ENCODE data around the gene TMEM232. TPM values are rescaled to one million over a fixed set of nuclear protein-coding genes. Genes with fewer than 3 reads are reported as not detected.
"Not testable (repeated sequence)": the region's sequence is repeated elsewhere in the genome, so short reads cannot be mapped to it uniquely, and the experiment has no call there.

Gene TMEM232
- total and polyA plus RNA-seq, 7 experiments from 2014 or later, result 0.43 to 3.0 (median 1.8) TPM

- H3K4me1 Mint-ChIP-seq; H3K36me3 ChIP-seq (ENCODE audit: control insufficient read depth in 2 of 3, insufficient read depth in 3 of 3, low read length in 3 of 3); H3K27me3 ChIP-seq (ENCODE audit: control insufficient read depth in 2 of 2, insufficient read depth in 2 of 2, low read length in 2 of 2); DNase-seq; H3K27ac Mint-ChIP-seq; H3K4me3 Mint-ChIP-seq; H3K4me3 ChIP-seq (ENCODE audit: low read length); POLR2A ChIA-PET; H3K4me1 ChIP-seq (ENCODE audit: control insufficient read depth in 2 of 2, insufficient read depth in 2 of 2, low read length in 2 of 2); H3K9me3 ChIP-seq (ENCODE audit: control insufficient read depth in 2 of 3, low read length in 3 of 3); H3K27ac ChIP-seq (ENCODE audit: low read depth, low read length); H3K9me3 Mint-ChIP-seq; intact Hi-C loops (cut with micrococcal nuclease); ATAC-seq; H3K36me3 Mint-ChIP-seq; CTCF ChIA-PET: not testable (repeated sequence)
- H3K27me3 Mint-ChIP-seq, result peaks cover 0 to 18% (median 5%) of the 10 kb centered on the region in 5 donors
These were observed 49.9 kb downstream of the TMEM232 start for GRCh38 chr5:110676554-110676953.

GRCh38 chr5:110665184-110665726, 61.2 kb downstream of the TMEM232 start:
- Histone ChIP-seq H3K4me3 (ENCODE audit: low read length) (no peak overlapping the region), H3K27me3 (ENCODE audit: control insufficient read depth in 2 of 2, insufficient read depth in 2 of 2, low read length in 2 of 2) (no peaks in the 10 kb centered on the region), H3K9me3 (ENCODE audit: control insufficient read depth in 2 of 3, low read length in 3 of 3) (no peaks in the 10 kb centered on the region), H3K4me1 (ENCODE audit: control insufficient read depth in 2 of 2, insufficient read depth in 2 of 2, low read length in 2 of 2) (no peaks in the 10 kb centered on the region), H3K36me3 (ENCODE audit: control insufficient read depth in 2 of 3, insufficient read depth in 3 of 3, low read length in 3 of 3) (no peaks in the 10 kb centered on the region), H3K27ac (ENCODE audit: low read depth, low read length) (no peak overlapping the region)
- POLR2A ChIA-PET, result no interaction called here
- no peaks in the 10 kb centered on the region for H3K4me1 Mint-ChIP-seq
- no peaks in the 10 kb centered on the region for H3K9me3 Mint-ChIP-seq
- no peak overlapping the region for H3K4me3 Mint-ChIP-seq
- CTCF ChIA-PET, result no interaction called here
- ATAC-seq, result no peak
- no peak overlapping the region for H3K27ac Mint-ChIP-seq
- no peak for DNase-seq
- H3K36me3 Mint-ChIP-seq, result no peaks in the 10 kb centered on the region
- peaks cover 0 to 5% (median 0%) of the 10 kb centered on the region in 5 donors for H3K27me3 Mint-ChIP-seq
- intact Hi-C loops (cut with micrococcal nuclease), result no loop called here

GRCh38 chr5:110663525-110663924, 62.9 kb downstream of the TMEM232 start:
- Histone ChIP-seq H3K27me3 (ENCODE audit: control insufficient read depth in 2 of 2, insufficient read depth in 2 of 2, low read length in 2 of 2) (no peaks in the 10 kb centered on the region), H3K36me3 (ENCODE audit: control insufficient read depth in 2 of 3, insufficient read depth in 3 of 3, low read length in 3 of 3) (no peaks in the 10 kb centered on the region), H3K4me3 (ENCODE audit: low read length) (no peak overlapping the region), H3K9me3 (ENCODE audit: control insufficient read depth in 2 of 3, low read length in 3 of 3) (no peaks in the 10 kb centered on the region), H3K4me1 (ENCODE audit: control insufficient read depth in 2 of 2, insufficient read depth in 2 of 2, low read length in 2 of 2) (no peaks in the 10 kb centered on the region), H3K27ac (ENCODE audit: low read depth, low read length) (no peak overlapping the region)
- Mint-ChIP-seq H3K27me3 (peaks cover 0 to 5% (median 0%) of the 10 kb centered on the region in 5 donors), H3K4me3 (no peak overlapping the region), H3K9me3 (no peaks in the 10 kb centered on the region), H3K36me3 (no peaks in the 10 kb centered on the region), H3K4me1 (no peaks in the 10 kb centered on the region), H3K27ac (no peak overlapping the region)
- ATAC-seq (no peak), DNase-seq (no peak)
- ChIA-PET POLR2A (no interaction called here), CTCF (no interaction called here)
- intact Hi-C loops (cut with micrococcal nuclease), result no loop called here

GRCh38 chr5:110658006-110658405, 68.5 kb downstream of the TMEM232 start:
- Mint-ChIP-seq H3K9me3 (peaks cover 0 to 10% (median 2%) of the 10 kb centered on the region in 11 donors), H3K4me3 (no peak overlapping the region), H3K4me1 (no peaks in the 10 kb centered on the region), H3K36me3 (peaks cover 0 to 3% (median 0%) of the 10 kb centered on the region in 5 donors), H3K27me3 (peaks cover 0 to 12% (median 5%) of the 10 kb centered on the region in 5 donors), H3K27ac (no peak overlapping the region)
- intact Hi-C loops (cut with micrococcal nuclease), result no loop called here
- ATAC-seq (no peak), DNase-seq (no peak)
- H3K36me3 ChIP-seq (ENCODE audit: control insufficient read depth in 2 of 3, insufficient read depth in 3 of 3, low read length in 3 of 3), result no peaks in the 10 kb centered on the region
- no peaks in the 10 kb centered on the region for H3K4me1 ChIP-seq (ENCODE audit: control insufficient read depth in 2 of 2, insufficient read depth in 2 of 2, low read length in 2 of 2)
- no peaks in the 10 kb centered on the region for H3K9me3 ChIP-seq (ENCODE audit: control insufficient read depth in 2 of 3, low read length in 3 of 3)
- ChIA-PET POLR2A (no interaction called here), CTCF (no interaction called here)
- H3K4me3 ChIP-seq (ENCODE audit: low read length), result no peak overlapping the region
- H3K27me3 ChIP-seq (ENCODE audit: control insufficient read depth in 2 of 2, insufficient read depth in 2 of 2, low read length in 2 of 2), result no peaks in the 10 kb centered on the region
- no peak overlapping the region for H3K27ac ChIP-seq (ENCODE audit: low read depth, low read length)

DNA sequence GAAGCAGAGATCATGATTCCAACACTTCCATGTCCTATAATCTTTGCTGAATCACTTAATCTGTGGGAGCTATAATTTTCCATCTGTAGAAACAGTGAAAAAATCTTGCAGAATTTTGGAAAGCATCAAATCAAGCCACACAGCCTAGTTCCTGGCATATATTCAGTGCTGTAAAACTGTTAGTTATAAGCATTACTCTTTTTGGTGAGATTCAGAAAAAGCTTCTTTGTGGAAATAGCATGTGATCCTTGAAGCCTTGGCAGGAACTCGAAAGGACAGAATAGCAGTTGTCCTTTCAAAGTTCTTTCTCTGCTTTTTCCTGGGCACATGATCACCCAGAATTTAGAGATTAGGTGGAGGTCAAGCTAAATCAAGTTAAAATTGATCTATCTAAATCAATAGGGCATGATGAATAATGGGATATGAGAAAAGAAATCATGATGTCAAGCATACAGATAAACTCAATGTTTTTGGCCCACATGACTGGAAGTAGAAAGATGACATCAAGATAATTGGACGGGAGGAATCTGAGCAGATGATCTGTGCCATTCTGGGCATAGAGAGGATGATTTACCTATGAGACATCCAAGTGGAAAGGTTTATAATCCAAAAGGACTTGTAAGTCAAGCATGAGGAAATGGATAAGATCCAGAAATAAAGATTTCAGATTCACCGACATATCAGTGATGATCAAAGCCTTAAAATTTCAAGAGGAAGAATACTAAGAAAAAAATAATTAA, 73.1 kb downstream of the TMEM232 start:
- no peak for DNase-seq
- Histone ChIP-seq H3K36me3 (ENCODE audit: control insufficient read depth in 2 of 3, insufficient read depth in 3 of 3, low read length in 3 of 3) (no peaks in the 10 kb centered on the region), H3K27me3 (ENCODE audit: control insufficient read depth in 2 of 2, insufficient read depth in 2 of 2, low read length in 2 of 2) (no peaks in the 10 kb centered on the region), H3K9me3 (ENCODE audit: control insufficient read depth in 2 of 3, low read length in 3 of 3) (no peaks in the 10 kb centered on the region), H3K27ac (ENCODE audit: low read depth, low read length) (no peak overlapping the region), H3K4me3 (ENCODE audit: low read length) (no peak overlapping the region), H3K4me1 (ENCODE audit: control insufficient read depth in 2 of 2, insufficient read depth in 2 of 2, low read length in 2 of 2) (no peaks in the 10 kb centered on the region)
- Mint-ChIP-seq H3K4me1 (no peaks in the 10 kb centered on the region), H3K27ac (no peak overlapping the region), H3K9me3 (peaks cover 0 to 10% (median 2%) of the 10 kb centered on the region in 11 donors), H3K36me3 (peaks cover 0 to 3% (median 0%) of the 10 kb centered on the region in 5 donors), H3K4me3 (no peak overlapping the region), H3K27me3 (peaks cover 0 to 17% (median 11%) of the 10 kb centered on the region in 5 donors)
- intact Hi-C loops (cut with micrococcal nuclease), result no loop called here
- POLR2A ChIA-PET, result no interaction called here
- CTCF ChIA-PET, result no interaction called here
- ATAC-seq, result no peak

DNA sequence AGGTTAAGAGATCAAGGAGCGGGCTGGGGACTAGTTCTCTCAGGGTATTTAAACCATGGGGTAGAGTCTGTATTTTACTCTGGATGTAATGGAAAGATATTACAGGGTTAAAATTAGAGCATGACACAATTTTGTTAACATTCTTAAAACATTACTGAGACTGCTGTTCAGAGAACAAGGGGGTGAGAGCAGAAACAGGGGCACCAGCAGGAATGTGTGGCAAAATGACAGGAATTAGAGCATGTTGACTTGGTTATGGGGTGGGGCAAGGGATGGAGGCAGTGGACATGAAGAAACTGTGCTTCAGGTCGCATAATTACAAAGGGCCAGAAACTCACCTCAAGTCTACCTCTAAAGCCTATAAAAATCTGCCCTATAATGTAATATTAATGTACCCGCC, 75.0 kb downstream of the TMEM232 start:
- H3K9me3 ChIP-seq (ENCODE audit: control insufficient read depth in 2 of 3, low read length in 3 of 3), result no peaks in the 10 kb centered on the region
- Mint-ChIP-seq H3K27ac (no peak overlapping the region), H3K9me3 (peaks cover 0 to 10% (median 2%) of the 10 kb centered on the region in 11 donors), H3K4me1 (no peaks in the 10 kb centered on the region), H3K4me3 (no peak overlapping the region), H3K27me3 (peaks cover 0 to 18% (median 6%) of the 10 kb centered on the region in 5 donors), H3K36me3 (peaks cover 0 to 3% (median 0%) of the 10 kb centered on the region in 5 donors)
- POLR2A ChIA-PET, result no interaction called here
- no peak overlapping the region for H3K4me3 ChIP-seq (ENCODE audit: low read length)
- H3K27me3 ChIP-seq (ENCODE audit: control insufficient read depth in 2 of 2, insufficient read depth in 2 of 2, low read length in 2 of 2), result no peaks in the 10 kb centered on the region
- intact Hi-C loops (cut with micrococcal nuclease), result no loop called here
- H3K36me3 ChIP-seq (ENCODE audit: control insufficient read depth in 2 of 3, insufficient read depth in 3 of 3, low read length in 3 of 3), result no peaks in the 10 kb centered on the region
- H3K4me1 ChIP-seq (ENCODE audit: control insufficient read depth in 2 of 2, insufficient read depth in 2 of 2, low read length in 2 of 2), result no peaks in the 10 kb centered on the region
- H3K27ac ChIP-seq (ENCODE audit: low read depth, low read length), result no peak overlapping the region
- ATAC-seq, result no peak
- CTCF ChIA-PET, result no interaction called here
- DNase-seq, result no peak

- intact Hi-C loops (cut with micrococcal nuclease), result no loop called here
- POLR2A ChIA-PET, result no interaction called here
These were observed 82.1 kb downstream of the TMEM232 start for GRCh38 chr5:110644357-110644756.

More at GRCh38 chr5:110644357-110644756, 82.1 kb downstream of the TMEM232 start:
- no peaks in the 10 kb centered on the region for H3K27me3 ChIP-seq (ENCODE audit: control insufficient read depth in 2 of 2, insufficient read depth in 2 of 2, low read length in 2 of 2)
- no peaks in the 10 kb centered on the region for H3K4me1 ChIP-seq (ENCODE audit: control insufficient read depth in 2 of 2, insufficient read depth in 2 of 2, low read length in 2 of 2)
- no peak for DNase-seq
- Mint-ChIP-seq H3K4me1 (peaks cover 0 to 3% (median 1%) of the 10 kb centered on the region in 7 donors), H3K9me3 (peaks cover 0 to 9% (median 0%) of the 10 kb centered on the region in 11 donors), H3K4me3 (no peak overlapping the region), H3K36me3 (no peaks in the 10 kb centered on the region), H3K27ac (no peak overlapping the region), H3K27me3 (peaks cover 0 to 23% (median 4%) of the 10 kb centered on the region in 5 donors)
- H3K4me3 ChIP-seq (ENCODE audit: low read length), result no peak overlapping the region
- no peaks in the 10 kb centered on the region for H3K36me3 ChIP-seq (ENCODE audit: control insufficient read depth in 2 of 3, insufficient read depth in 3 of 3, low read length in 3 of 3)
- H3K9me3 ChIP-seq (ENCODE audit: control insufficient read depth in 2 of 3, low read length in 3 of 3), result no peaks in the 10 kb centered on the region
- CTCF ChIA-PET, result no interaction called here
- H3K27ac ChIP-seq (ENCODE audit: low read depth, low read length), result no peak overlapping the region
- ATAC-seq, result no peak

All from naive thymus-derived CD4-positive, alpha-beta T cell (primary cell).